Suprapubic skin (tissue), 4 donors: ENCODE results near the gene C11orf58.

Source experiments
- CTCF ChIP-seq, 2 donors: fragments of 200-600 bp in 1 of 2; fragments of 450-650 bp in 1 of 2; sonication (generic) in 1 of 2; IDR thresholded peaks; one replicate each; pipeline ENCODE4 v1.5.1; 2016 to 2019; ENCODE audit warnings: antibody characterized with exemption in 2 of 2, mild to moderate bottlenecking in 1 of 2, moderate library complexity in 1 of 2
- POLR2A ChIP-seq, 2 donors: fragments of 450-650 bp; IDR thresholded peaks; one replicate each; pipeline ENCODE4 v1.6.1; 2017; ENCODE audit warnings: antibody characterized with exemption in 2 of 2, mild to moderate bottlenecking in 2 of 2, moderate library complexity in 2 of 2
- POLR2AphosphoS5 ChIP-seq, 3 donors: sonication (generic); formaldehyde crosslinking; IDR thresholded peaks; one replicate each; pipeline ENCODE4 v1.6.1; 2017; ENCODE audit warnings: antibody characterized with exemption in 3 of 3

DNA sequence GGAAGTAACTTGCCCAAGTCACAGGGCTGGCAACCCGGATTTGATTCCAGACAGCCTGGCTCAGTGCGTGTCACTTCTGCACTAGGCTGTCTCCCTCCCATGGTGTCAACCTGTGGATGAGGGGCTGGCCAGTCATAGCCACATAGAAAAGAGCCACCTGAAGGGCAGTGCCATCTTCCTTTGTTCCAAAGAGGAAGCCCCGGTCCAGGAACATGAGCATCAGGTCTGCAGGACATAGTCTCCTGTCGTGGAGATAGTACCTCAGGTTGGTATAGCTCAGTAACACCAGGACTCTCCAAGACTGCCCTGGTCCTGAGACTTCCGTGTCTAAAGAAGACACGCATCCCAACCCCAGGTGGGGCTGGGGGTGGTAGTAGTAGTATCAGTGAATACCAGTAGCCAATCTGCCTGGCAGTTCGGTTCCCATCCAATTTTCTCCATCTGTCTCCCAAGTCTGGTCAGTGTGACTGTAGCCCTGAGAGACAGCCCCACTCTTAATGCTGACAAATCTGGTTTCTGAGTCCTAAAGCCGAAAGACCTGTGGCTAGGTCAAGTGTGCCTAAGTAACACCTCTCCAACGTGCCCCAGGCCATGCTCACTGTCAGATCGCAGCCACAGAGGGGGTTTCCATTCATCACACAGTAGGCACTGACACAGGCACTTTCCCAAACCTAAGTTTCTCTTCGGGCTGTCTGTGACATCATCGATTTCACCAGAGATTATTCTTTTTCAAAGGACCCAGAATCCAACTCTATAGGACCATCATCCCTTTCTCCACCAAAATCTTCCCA is 33.1 kb downstream of the C11orf58 start:
- TF ChIP-seq CTCF (IDR thresholded peaks at IDR 0.05) (no peak), POLR2AphosphoS5 (IDR thresholded peaks at IDR 0.05) (no peak), POLR2A (IDR thresholded peaks at IDR 0.05) (no peak)
